ENCODE results near the gene DOK3. TPM values are rescaled to one million over a fixed set of nuclear protein-coding genes. Genes with fewer than 3 reads are reported as not detected.

The DOK3 gene
- total RNA-seq, 1 experiment from 2014 or later = 12.4 TPM

GRCh38 chr5:177483994-177484901 lies 25.4 kb downstream of the DOK3 start:
- H3K9me3 ChIP-seq (ENCODE audit: control insufficient read depth, insufficient read depth, low read depth, low read length) = no peaks in the 10 kb centered on the region
- in situ Hi-C loops (cut with HindIII; ENCODE audit: low pct_unique_long_range_greater_than_20kb, low sequenced_read_pairs) (no loop called here), intact Hi-C loops (cut with micrococcal nuclease; ENCODE audit: unreplicated experiment) (no loop called here)
- H3K4me3 ChIP-seq (ENCODE audit: low read depth in 2 of 2, low read length in 2 of 2) = no peak overlapping the region
- H3K27me3 ChIP-seq (ENCODE audit: control insufficient read depth, insufficient read depth, low read length) = no peaks in the 10 kb centered on the region
- peaks cover 3% of the 10 kb centered on the region; the same call in 1 of the 2 replicates for H3K36me3 ChIP-seq (ENCODE audit: control insufficient read depth, insufficient read depth, low read length)
- ATAC-seq (peak; percentile 28), DNase-seq (ENCODE audit: low read depth, low spot score) (no peak)
- ChIA-PET POLR2A (no interaction called here), CTCF (no interaction called here)
- H3K4me1 ChIP-seq (ENCODE audit: control insufficient read depth, insufficient read depth, low read length) = no peaks in the 10 kb centered on the region
- no peak for TF ChIP-seq CTCF (IDR thresholded peaks at IDR 0.05)
- TF ChIP-seq POLR2AphosphoS5 (IDR thresholded peaks at IDR 0.05; ENCODE audit: low read depth, low read length) = peak; percentile 13; the same call in 1 of the 2 replicates
- no TSS peak for BruUV-seq (replicated peaks)
- H3K27ac ChIP-seq (ENCODE audit: low read length) = no peak overlapping the region

GRCh38 chr5:177483042-177483441 lies 26.6 kb downstream of the DOK3 start:
- intact Hi-C loops (cut with micrococcal nuclease; ENCODE audit: unreplicated experiment) = no loop called here
- no peak overlapping the region for H3K27ac ChIP-seq (ENCODE audit: low read length)
- H3K4me1 ChIP-seq (ENCODE audit: control insufficient read depth, insufficient read depth, low read length) = no peaks in the 10 kb centered on the region; the same call in 1 of the 2 replicates
- H3K9me3 ChIP-seq (ENCODE audit: control insufficient read depth, insufficient read depth, low read depth, low read length) = no peaks in the 10 kb centered on the region
- POLR2A ChIA-PET = no interaction called here
- no peak for TF ChIP-seq SIN3A (IDR thresholded peaks at IDR 0.05; ENCODE audit: borderline replicate concordance, insufficient read depth, low read depth, low read length)
- no peak for TF ChIP-seq TCF7L2 (IDR thresholded peaks at IDR 0.05; ENCODE audit: low read depth, low read length)
- TF ChIP-seq REST (IDR thresholded peaks at IDR 0.05; ENCODE audit: insufficient read depth in 1 of 2, low read depth in 2 of 2, low read length in 1 of 2) = no peak
- no peak for TF ChIP-seq POLR2AphosphoS5 (IDR thresholded peaks at IDR 0.05; ENCODE audit: low read depth, low read length)
- no peak for TF ChIP-seq CTCF (IDR thresholded peaks at IDR 0.05)
- no peak overlapping the region for H3K4me3 ChIP-seq (ENCODE audit: low read depth in 2 of 2, low read length in 2 of 2)
- in situ Hi-C loops (cut with HindIII; ENCODE audit: low pct_unique_long_range_greater_than_20kb, low sequenced_read_pairs) = no loop called here
- BruUV-seq (replicated peaks) = no TSS peak
- DNase-seq (ENCODE audit: low read depth, low spot score) = no peak
- ATAC-seq = no peak
- H3K27me3 ChIP-seq (ENCODE audit: control insufficient read depth, insufficient read depth, low read length) = no peaks in the 10 kb centered on the region
- H3K36me3 ChIP-seq (ENCODE audit: control insufficient read depth, insufficient read depth, low read length) = peaks cover 3% of the 10 kb centered on the region; the same call in 1 of the 2 replicates
- CTCF ChIA-PET = no interaction called here
